Measurements from ENCODE around the gene HS6ST3.

HS6ST3 gene

DNA sequence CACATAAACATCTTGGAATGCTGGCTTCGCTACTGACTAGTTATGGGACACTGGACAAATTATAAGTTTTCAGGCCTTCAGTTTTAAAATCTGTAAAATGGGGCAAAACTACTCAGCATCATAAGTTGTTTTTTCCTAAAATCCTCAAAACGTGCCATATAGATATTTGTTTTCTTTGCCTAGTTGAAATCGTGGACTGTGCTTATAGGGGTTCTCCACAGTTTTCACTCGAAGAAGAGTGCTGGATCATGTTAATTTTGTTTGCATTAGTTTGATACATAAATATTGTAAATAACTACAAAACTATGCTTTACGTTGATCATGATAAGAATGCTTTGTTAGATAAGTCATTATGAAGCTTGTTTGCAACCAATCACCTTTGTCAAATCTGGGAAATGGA lies 591.0 kb downstream of the HS6ST3 start:
- no peak for TF ChIP-seq NFRKB (IDR thresholded peaks at IDR 0.05)
- no peak for TF ChIP-seq ZNF384 (IDR thresholded peaks at IDR 0.05)
- TF ChIP-seq LEF1 (IDR thresholded peaks at IDR 0.05; ENCODE audit: borderline replicate concordance) = no peak
- TF ChIP-seq SP1 (IDR thresholded peaks at IDR 0.05) = no peak
- no peak for TF ChIP-seq FOXM1 (IDR thresholded peaks at IDR 0.05; ENCODE audit: borderline replicate concordance)
- no peak for TF ChIP-seq SUZ12 (IDR thresholded peaks at IDR 0.05)
- no peak for TF ChIP-seq HDGF (IDR thresholded peaks at IDR 0.05; ENCODE audit: borderline replicate concordance)
- TF ChIP-seq CTBP1 (IDR thresholded peaks at IDR 0.05; ENCODE audit: borderline replicate concordance) = no peak
- TF ChIP-seq L3MBTL2 (conservative IDR thresholded peaks at IDR 0.05) = no peak
- TF ChIP-seq FOXK2 (IDR thresholded peaks at IDR 0.05) = no peak
- no peak for TF ChIP-seq FOXA1 (IDR thresholded peaks at IDR 0.05)
- no peak for TF ChIP-seq BHLHE40 (IDR thresholded peaks at IDR 0.05; ENCODE audit: borderline replicate concordance)
- no peak for DNase-seq (ENCODE audit: extremely low spot score)
- ChIA-PET CTCF (no interaction called here), POLR2A (no interaction called here)

GRCh38 chr13:96681766-96682165 lies 591.9 kb downstream of the HS6ST3 start:
- POLR2A ChIA-PET = no interaction called here
- TF ChIP-seq FOXM1 (IDR thresholded peaks at IDR 0.05; ENCODE audit: borderline replicate concordance) = no peak
- no peak for TF ChIP-seq SUZ12 (IDR thresholded peaks at IDR 0.05)
- no peak for TF ChIP-seq FOXA1 (IDR thresholded peaks at IDR 0.05)
- no peak for TF ChIP-seq FOXK2 (IDR thresholded peaks at IDR 0.05)
- no peak for TF ChIP-seq HDGF (IDR thresholded peaks at IDR 0.05; ENCODE audit: borderline replicate concordance)
- TF ChIP-seq CTBP1 (IDR thresholded peaks at IDR 0.05; ENCODE audit: borderline replicate concordance) = no peak
- TF ChIP-seq, protein P1, sequence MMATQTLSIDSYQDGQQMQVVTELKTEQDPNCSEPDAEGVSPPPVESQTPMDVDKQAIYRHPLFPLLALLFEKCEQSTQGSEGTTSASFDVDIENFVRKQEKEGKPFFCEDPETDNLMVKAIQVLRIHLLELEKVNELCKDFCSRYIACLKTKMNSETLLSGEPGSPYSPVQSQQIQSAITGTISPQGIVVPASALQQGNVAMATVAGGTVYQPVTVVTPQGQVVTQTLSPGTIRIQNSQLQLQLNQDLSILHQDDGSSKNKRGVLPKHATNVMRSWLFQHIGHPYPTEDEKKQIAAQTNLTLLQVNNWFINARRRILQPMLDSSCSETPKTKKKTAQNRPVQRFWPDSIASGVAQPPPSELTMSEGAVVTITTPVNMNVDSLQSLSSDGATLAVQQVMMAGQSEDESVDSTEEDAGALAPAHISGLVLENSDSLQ (IDR thresholded peaks at IDR 0.05) = no peak
- TF ChIP-seq L3MBTL2 (conservative IDR thresholded peaks at IDR 0.05) = no peak
- no peak for TF ChIP-seq ARNT (IDR thresholded peaks at IDR 0.05)
- TF ChIP-seq TARDBP (IDR thresholded peaks at IDR 0.05) = no peak
- TF ChIP-seq SP1 (IDR thresholded peaks at IDR 0.05) = no peak
- no peak for TF ChIP-seq ELF4 (IDR thresholded peaks at IDR 0.05)
- TF ChIP-seq BHLHE40 (IDR thresholded peaks at IDR 0.05; ENCODE audit: borderline replicate concordance) = no peak
- TF ChIP-seq NFRKB (IDR thresholded peaks at IDR 0.05) = no peak
- no peak for TF ChIP-seq ZNF384 (IDR thresholded peaks at IDR 0.05)
- no peak for TF ChIP-seq LEF1 (IDR thresholded peaks at IDR 0.05; ENCODE audit: borderline replicate concordance)
- DNase-seq (ENCODE audit: extremely low spot score) = no peak
- CTCF ChIA-PET = no interaction called here

DNA sequence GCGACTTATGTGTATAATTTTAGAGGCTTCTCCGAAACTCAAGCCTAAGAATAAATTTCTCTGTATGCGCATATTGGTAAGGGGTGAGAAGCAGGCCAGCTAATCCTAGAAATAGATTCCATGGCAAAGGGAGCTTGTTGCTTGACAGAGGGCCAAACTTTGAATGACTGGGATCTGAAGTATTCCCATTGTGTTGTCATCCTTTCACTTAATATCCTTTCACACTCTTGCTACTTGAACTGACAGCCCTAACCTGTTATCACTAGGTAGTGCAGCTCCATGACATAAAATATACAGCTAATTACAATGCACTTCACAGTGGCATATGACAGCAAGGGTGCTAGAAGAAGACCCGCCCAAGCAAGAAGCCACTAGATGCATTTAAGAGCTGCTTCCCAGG lies 594.6 kb downstream of the HS6ST3 start:
- TF ChIP-seq TARDBP (IDR thresholded peaks at IDR 0.05) (no peak), SP1 (IDR thresholded peaks at IDR 0.05) (no peak), FOXM1 (IDR thresholded peaks at IDR 0.05; ENCODE audit: borderline replicate concordance) (no peak), ZNF384 (IDR thresholded peaks at IDR 0.05) (no peak), NFRKB (IDR thresholded peaks at IDR 0.05) (no peak), FOXA1 (IDR thresholded peaks at IDR 0.05) (no peak), ELF4 (IDR thresholded peaks at IDR 0.05) (no peak), L3MBTL2 (conservative IDR thresholded peaks at IDR 0.05) (no peak), HDGF (IDR thresholded peaks at IDR 0.05; ENCODE audit: borderline replicate concordance) (no peak), BHLHE40 (IDR thresholded peaks at IDR 0.05; ENCODE audit: borderline replicate concordance) (no peak), SUZ12 (IDR thresholded peaks at IDR 0.05) (no peak), CTBP1 (IDR thresholded peaks at IDR 0.05; ENCODE audit: borderline replicate concordance) (no peak), LEF1 (IDR thresholded peaks at IDR 0.05; ENCODE audit: borderline replicate concordance) (no peak), ARNT (IDR thresholded peaks at IDR 0.05) (no peak), FOXK2 (IDR thresholded peaks at IDR 0.05) (no peak)
- TF ChIP-seq, protein P1 (IDR thresholded peaks at IDR 0.05) = no peak
- POLR2A ChIA-PET = no interaction called here
- CTCF ChIA-PET = no interaction called here

GRCh38 chr13:96684907-96685306 lies 595.0 kb downstream of the HS6ST3 start:
- no peak for DNase-seq (ENCODE audit: extremely low spot score)
- ChIA-PET POLR2A (no interaction called here), CTCF (no interaction called here)
- TF ChIP-seq FOXK2 (IDR thresholded peaks at IDR 0.05) (no peak), SUZ12 (IDR thresholded peaks at IDR 0.05) (no peak), BHLHE40 (IDR thresholded peaks at IDR 0.05; ENCODE audit: borderline replicate concordance) (no peak), ELF4 (IDR thresholded peaks at IDR 0.05) (no peak), LEF1 (IDR thresholded peaks at IDR 0.05; ENCODE audit: borderline replicate concordance) (no peak), ZNF384 (IDR thresholded peaks at IDR 0.05) (no peak), ARNT (IDR thresholded peaks at IDR 0.05) (no peak), CTBP1 (IDR thresholded peaks at IDR 0.05; ENCODE audit: borderline replicate concordance) (no peak), NFRKB (IDR thresholded peaks at IDR 0.05) (no peak), SP1 (IDR thresholded peaks at IDR 0.05) (no peak), FOXM1 (IDR thresholded peaks at IDR 0.05; ENCODE audit: borderline replicate concordance) (no peak)
- TF ChIP-seq, protein P1 (IDR thresholded peaks at IDR 0.05) = no peak

More for the DNA sequence above, 594.6 kb downstream of the HS6ST3 start:
- DNase-seq (ENCODE audit: extremely low spot score) = no peak

DNA sequence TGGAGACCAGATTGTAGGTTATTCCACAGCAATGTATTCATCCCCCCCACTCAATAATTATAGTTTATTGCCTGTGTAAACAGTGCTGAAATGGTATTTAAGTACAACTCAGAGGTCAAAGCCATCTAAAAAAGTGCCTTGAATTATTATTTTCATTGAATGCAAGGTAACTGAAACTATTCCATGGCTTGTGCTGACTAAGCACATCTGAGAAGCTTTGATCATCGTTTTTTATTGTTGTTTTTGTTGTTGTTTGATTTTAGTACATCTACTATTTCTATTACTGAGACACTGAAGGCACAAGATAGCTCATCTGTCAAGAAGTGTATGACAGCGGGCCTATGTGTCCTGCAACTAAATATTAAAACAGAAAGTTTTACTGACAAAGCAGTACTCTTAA lies 596.4 kb downstream of the HS6ST3 start:
- CTCF ChIA-PET = interaction anchor here (0.6 to 0.7 kb wide), 3 partner anchors 57 to 613 kb away, joined by 3 to 4 read pairs (median 4); no protein-coding TSS in a partner anchor
- TF ChIP-seq HDGF (IDR thresholded peaks at IDR 0.05; ENCODE audit: borderline replicate concordance) = no peak
- no peak for TF ChIP-seq FOXK2 (IDR thresholded peaks at IDR 0.05)
- TF ChIP-seq ZNF384 (IDR thresholded peaks at IDR 0.05) = no peak
- TF ChIP-seq BHLHE40 (IDR thresholded peaks at IDR 0.05; ENCODE audit: borderline replicate concordance) = no peak
- TF ChIP-seq ARNT (IDR thresholded peaks at IDR 0.05) = no peak
- no peak for TF ChIP-seq FOXA1 (IDR thresholded peaks at IDR 0.05)
- TF ChIP-seq L3MBTL2 (conservative IDR thresholded peaks at IDR 0.05) = no peak
- no peak for TF ChIP-seq TARDBP (IDR thresholded peaks at IDR 0.05)
- no peak for TF ChIP-seq FOXM1 (IDR thresholded peaks at IDR 0.05; ENCODE audit: borderline replicate concordance)
- no peak for TF ChIP-seq LEF1 (IDR thresholded peaks at IDR 0.05; ENCODE audit: borderline replicate concordance)
- TF ChIP-seq CTBP1 (IDR thresholded peaks at IDR 0.05; ENCODE audit: borderline replicate concordance) = no peak
- TF ChIP-seq, protein P1 (IDR thresholded peaks at IDR 0.05) = no peak
- TF ChIP-seq SP1 (IDR thresholded peaks at IDR 0.05) = no peak
- TF ChIP-seq ELF4 (IDR thresholded peaks at IDR 0.05) = no peak
- no peak for TF ChIP-seq NFRKB (IDR thresholded peaks at IDR 0.05)
- no peak for TF ChIP-seq SUZ12 (IDR thresholded peaks at IDR 0.05)
- DNase-seq (ENCODE audit: extremely low spot score) = no peak
- POLR2A ChIA-PET = no interaction called here

Data from HEK293T (cell line).